GM12878 (cell line): ENCODE measurements around the gene PRADC1. TPM values are rescaled to one million over a fixed set of nuclear protein-coding genes. Genes with fewer than 3 reads are reported as not detected.

ENCODE experiments used
- BCL11A ChIP-seq: IDR thresholded peaks from 2 replicates; pipeline ENCODE4 v1.6.1; 2011; ENCODE audit warnings: low read depth, low read length
- BRCA1 ChIP-seq: IDR thresholded peaks from 2 replicates; pipeline ENCODE4 v1.6.1; 2011; ENCODE audit warnings: low read depth, low read length, improper control_type of control experiment
- CBX3 ChIP-seq: fragments of 200-600 bp; sonication (generic); IDR thresholded peaks from 2 replicates; pipeline ENCODE4 v1.6.1; 2016; ENCODE audit warnings: low read depth, borderline replicate concordance
- EED ChIP-seq: sonication (generic); IDR thresholded peaks from 2 replicates; pipeline ENCODE4 v1.6.1; 2016; ENCODE audit warnings: antibody characterized with exemption, low read depth
- EGR1 ChIP-seq, 2 experiments: IDR thresholded peaks; 1 replicate in 1 of 2; 2 replicates in 1 of 2; pipeline ENCODE4 v1.6.1; 2011 to 2012; ENCODE audit warnings: low read depth in 2 of 2, low read length in 2 of 2, borderline replicate concordance in 1 of 2, mild to moderate bottlenecking in 1 of 2, moderate library complexity in 1 of 2
- IKZF1 ChIP-seq: fragments of 450-650 bp; conservative IDR thresholded peaks from 2 replicates; pipeline ENCODE4 v1.6.1; 2017; ENCODE audit warnings: antibody characterized with exemption, mild to moderate bottlenecking
- LARP7 ChIP-seq: fragments of 450-650 bp; IDR thresholded peaks from 2 replicates; pipeline ENCODE4 v1.6.1; 2017; ENCODE audit warnings: mild to moderate bottlenecking
- MEF2A ChIP-seq: IDR thresholded peaks from 2 replicates; pipeline ENCODE4 v1.6.1; 2011; ENCODE audit warnings: low read depth, mild to moderate bottlenecking, low read length, moderate library complexity; ENCODE audit not compliant: insufficient read depth
- MTA3 ChIP-seq: IDR thresholded peaks from 2 replicates; pipeline ENCODE4 v1.6.1; 2012; ENCODE audit warnings: low read length, inconsistent platforms, borderline replicate concordance
- MXI1 ChIP-seq: fragments of 150-350 bp; IDR thresholded peaks from 2 replicates; pipeline ENCODE4 v1.6.1; 2011; ENCODE audit warnings: low read depth, mild to moderate bottlenecking, inconsistent platforms, low read length, improper control_type of control experiment
- NR2C2 ChIP-seq: IDR thresholded peaks from 2 replicates; pipeline ENCODE4 v1.6.1; 2011; ENCODE audit warnings: borderline replicate concordance, low read depth; ENCODE audit not compliant: control insufficient read depth, insufficient read length
- RUNX3 ChIP-seq: IDR thresholded peaks from 2 replicates; pipeline ENCODE4 v1.6.1; 2012; ENCODE audit warnings: low read length, inconsistent platforms
- SMARCA5 ChIP-seq: fragments of 450-650 bp; IDR thresholded peaks from 2 replicates; pipeline ENCODE4 v1.6.1; 2017; ENCODE audit warnings: mild to moderate bottlenecking
- YY1 ChIP-seq: IDR thresholded peaks from 2 replicates; pipeline ENCODE4 v1.6.1; 2011; ENCODE audit warnings: low read depth, mild to moderate bottlenecking, low read length
- ZNF207 ChIP-seq: fragments of 450-650 bp; IDR thresholded peaks from 2 replicates; pipeline ENCODE4 v1.6.1; 2014; ENCODE audit warnings: antibody characterized with exemption, mild to moderate bottlenecking, borderline replicate concordance
- ZNF24 ChIP-seq: fragments of 450-650 bp; IDR thresholded peaks from 2 replicates; pipeline ENCODE4 v1.6.1; 2017; ENCODE audit warnings: antibody characterized with exemption, mild to moderate bottlenecking
- polyA plus RNA-seq, 11 experiments: library from polyadenylated mRNA; depleted of rRNA in 4 of 11; unstranded in 6 of 11; stranded (reverse) in 5 of 11; fragments of >200 nt; fragmentation: Nextera tagmentation in 4 of 11; fragmentation: Illumina TruSeq in 1 of 11; extraction: Ambion mirVana in 4 of 11; extraction: Trizol in 1 of 11; gene quantifications; 1 replicate in 1 of 11; 2 replicates in 10 of 11; pipeline versions ENCODE4 v1.2.1 to v1.2.3, GENCODE V29; 2011 to 2016; ENCODE audit warnings: inconsistent platforms in 2 of 11, missing spikeins in 2 of 11, low read depth in 1 of 11
- total RNA-seq, 4 experiments: library from RNA; depleted of rRNA in 3 of 4; stranded (reverse); fragments of >200 nt in 3 of 4; fragmentation: Illumina TruSeq in 1 of 4; extraction: Trizol in 1 of 4; gene quantifications; 2 replicates each; pipeline versions ENCODE4 v1.2.1 to v1.2.3, GENCODE V29; 2013 to 2021
- TF ChIP-seq, protein P1 (sequence below): fragments of 450-650 bp; IDR thresholded peaks from 2 replicates; pipeline ENCODE4 v1.6.1; 2014; ENCODE audit warnings: mild to moderate bottlenecking
- TF ChIP-seq, protein P2 (sequence below): IDR thresholded peaks from 2 replicates; pipeline ENCODE4 v1.6.1; 2011; ENCODE audit warnings: low read depth, mild to moderate bottlenecking, low read length, moderate library complexity, borderline replicate concordance; ENCODE audit errors: extremely low read depth
- TF ChIP-seq, protein P3 (sequence below): IDR thresholded peaks from 2 replicates; pipeline ENCODE4 v1.6.1; 2012; ENCODE audit warnings: low read depth, low read length, improper control_type of control experiment
- TF ChIP-seq, protein P4 (sequence below): fragments of 150-350 bp; IDR thresholded peaks from 2 replicates; pipeline ENCODE4 v1.6.1; 2016; ENCODE audit warnings: low read depth, low read length
- TF ChIP-seq, protein P5 (sequence below): fragments of 450-650 bp; IDR thresholded peaks from 2 replicates; pipeline ENCODE4 v1.6.1; 2016; ENCODE audit warnings: mild to moderate bottlenecking

PRADC1 gene
- total and polyA plus RNA-seq, 10 of the 15 experiments (the other 5 are each of a cell fraction or from before 2014, with no cell fraction given), result 3.7 to 39.0 (median 13.8) TPM

DNA sequence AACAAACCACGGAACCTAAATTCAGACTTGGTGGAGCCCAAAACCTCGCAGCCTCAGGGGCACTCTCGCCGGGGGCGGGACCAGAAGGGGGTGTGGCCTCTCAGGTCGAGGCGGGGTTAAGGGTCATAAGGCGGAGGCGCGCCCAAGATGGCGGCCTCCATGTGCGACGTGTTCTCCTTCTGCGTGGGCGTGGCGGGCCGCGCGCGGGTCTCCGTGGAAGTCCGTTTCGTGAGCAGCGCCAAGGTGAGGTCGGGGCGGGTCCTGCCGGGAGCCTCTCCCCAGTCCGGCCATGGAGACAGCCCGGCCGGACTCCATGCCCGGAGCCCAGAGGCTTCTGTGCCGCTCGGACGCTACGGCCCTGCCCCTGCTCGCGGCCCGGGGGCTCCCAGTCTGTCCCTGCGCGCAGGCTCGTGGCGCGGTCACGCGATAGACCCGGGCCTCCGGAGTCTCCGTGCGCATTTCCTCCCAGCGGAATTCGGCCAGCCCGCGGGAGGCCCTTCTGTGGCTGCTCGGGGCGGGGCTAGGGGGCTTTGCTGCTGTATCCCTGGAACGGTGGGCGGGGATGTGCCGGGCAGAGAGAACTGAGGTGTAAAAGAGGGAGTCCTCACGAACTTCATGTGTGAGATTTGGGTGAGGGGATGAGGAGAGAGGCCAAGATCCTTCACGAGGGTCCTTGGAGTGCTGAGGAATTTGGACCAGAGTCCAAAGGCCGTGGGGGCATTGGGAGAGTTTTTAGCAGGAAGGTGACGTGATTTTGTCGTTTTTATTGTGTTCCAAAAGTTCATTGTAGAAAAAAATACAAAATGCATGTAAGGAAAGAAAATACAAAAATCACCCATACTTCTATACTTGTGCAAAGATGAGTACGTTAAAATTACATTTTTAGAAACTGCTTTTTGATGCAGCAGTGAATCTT lies 18.7 kb downstream of the PRADC1 start, which contains the start of gene SMYD5 (continued):
- TF ChIP-seq, protein P1, sequence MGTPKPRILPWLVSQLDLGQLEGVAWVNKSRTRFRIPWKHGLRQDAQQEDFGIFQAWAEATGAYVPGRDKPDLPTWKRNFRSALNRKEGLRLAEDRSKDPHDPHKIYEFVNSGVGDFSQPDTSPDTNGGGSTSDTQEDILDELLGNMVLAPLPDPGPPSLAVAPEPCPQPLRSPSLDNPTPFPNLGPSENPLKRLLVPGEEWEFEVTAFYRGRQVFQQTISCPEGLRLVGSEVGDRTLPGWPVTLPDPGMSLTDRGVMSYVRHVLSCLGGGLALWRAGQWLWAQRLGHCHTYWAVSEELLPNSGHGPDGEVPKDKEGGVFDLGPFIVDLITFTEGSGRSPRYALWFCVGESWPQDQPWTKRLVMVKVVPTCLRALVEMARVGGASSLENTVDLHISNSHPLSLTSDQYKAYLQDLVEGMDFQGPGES, result no peak
- TF ChIP-seq, protein P2, sequence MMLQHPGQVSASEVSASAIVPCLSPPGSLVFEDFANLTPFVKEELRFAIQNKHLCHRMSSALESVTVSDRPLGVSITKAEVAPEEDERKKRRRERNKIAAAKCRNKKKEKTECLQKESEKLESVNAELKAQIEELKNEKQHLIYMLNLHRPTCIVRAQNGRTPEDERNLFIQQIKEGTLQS, result no peak
- TF ChIP-seq LARP7 (peak; percentile 92), MEF2A (no peak), RUNX3 (no peak), IKZF1 (peak; percentile 87), NR2C2 (peak; percentile 73), ZNF24 (no peak), BCL11A (no peak), MTA3 (no peak), SMARCA5 (no peak; the same call in 1 of the 2 replicates), ZNF207 (0 out of 2 replicates have a peak, but pooled peaks have one; percentile 54), MXI1 (peak; percentile 98), YY1 (peak; percentile 99), CBX3 (no peak), EED (no peak), EGR1 (IDR thresholded peaks at IDR 0.05; ENCODE audit: borderline replicate concordance in 1 of 2, low read depth in 2 of 2, low read length in 2 of 2) (peak; percentile 52 to 96), BRCA1 (no peak)
- TF ChIP-seq, protein P3, sequence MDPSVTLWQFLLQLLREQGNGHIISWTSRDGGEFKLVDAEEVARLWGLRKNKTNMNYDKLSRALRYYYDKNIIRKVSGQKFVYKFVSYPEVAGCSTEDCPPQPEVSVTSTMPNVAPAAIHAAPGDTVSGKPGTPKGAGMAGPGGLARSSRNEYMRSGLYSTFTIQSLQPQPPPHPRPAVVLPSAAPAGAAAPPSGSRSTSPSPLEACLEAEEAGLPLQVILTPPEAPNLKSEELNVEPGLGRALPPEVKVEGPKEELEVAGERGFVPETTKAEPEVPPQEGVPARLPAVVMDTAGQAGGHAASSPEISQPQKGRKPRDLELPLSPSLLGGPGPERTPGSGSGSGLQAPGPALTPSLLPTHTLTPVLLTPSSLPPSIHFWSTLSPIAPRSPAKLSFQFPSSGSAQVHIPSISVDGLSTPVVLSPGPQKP, result no peak
- TF ChIP-seq, protein P4, sequence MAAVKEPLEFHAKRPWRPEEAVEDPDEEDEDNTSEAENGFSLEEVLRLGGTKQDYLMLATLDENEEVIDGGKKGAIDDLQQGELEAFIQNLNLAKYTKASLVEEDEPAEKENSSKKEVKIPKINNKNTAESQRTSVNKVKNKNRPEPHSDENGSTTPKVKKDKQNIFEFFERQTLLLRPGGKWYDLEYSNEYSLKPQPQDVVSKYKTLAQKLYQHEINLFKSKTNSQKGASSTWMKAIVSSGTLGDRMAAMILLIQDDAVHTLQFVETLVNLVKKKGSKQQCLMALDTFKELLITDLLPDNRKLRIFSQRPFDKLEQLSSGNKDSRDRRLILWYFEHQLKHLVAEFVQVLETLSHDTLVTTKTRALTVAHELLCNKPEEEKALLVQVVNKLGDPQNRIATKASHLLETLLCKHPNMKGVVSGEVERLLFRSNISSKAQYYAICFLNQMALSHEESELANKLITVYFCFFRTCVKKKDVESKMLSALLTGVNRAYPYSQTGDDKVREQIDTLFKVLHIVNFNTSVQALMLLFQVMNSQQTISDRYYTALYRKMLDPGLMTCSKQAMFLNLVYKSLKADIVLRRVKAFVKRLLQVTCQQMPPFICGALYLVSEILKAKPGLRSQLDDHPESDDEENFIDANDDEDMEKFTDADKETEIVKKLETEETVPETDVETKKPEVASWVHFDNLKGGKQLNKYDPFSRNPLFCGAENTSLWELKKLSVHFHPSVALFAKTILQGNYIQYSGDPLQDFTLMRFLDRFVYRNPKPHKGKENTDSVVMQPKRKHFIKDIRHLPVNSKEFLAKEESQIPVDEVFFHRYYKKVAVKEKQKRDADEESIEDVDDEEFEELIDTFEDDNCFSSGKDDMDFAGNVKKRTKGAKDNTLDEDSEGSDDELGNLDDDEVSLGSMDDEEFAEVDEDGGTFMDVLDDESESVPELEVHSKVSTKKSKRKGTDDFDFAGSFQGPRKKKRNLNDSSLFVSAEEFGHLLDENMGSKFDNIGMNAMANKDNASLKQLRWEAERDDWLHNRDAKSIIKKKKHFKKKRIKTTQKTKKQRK, result no peak
- TF ChIP-seq, protein P5, sequence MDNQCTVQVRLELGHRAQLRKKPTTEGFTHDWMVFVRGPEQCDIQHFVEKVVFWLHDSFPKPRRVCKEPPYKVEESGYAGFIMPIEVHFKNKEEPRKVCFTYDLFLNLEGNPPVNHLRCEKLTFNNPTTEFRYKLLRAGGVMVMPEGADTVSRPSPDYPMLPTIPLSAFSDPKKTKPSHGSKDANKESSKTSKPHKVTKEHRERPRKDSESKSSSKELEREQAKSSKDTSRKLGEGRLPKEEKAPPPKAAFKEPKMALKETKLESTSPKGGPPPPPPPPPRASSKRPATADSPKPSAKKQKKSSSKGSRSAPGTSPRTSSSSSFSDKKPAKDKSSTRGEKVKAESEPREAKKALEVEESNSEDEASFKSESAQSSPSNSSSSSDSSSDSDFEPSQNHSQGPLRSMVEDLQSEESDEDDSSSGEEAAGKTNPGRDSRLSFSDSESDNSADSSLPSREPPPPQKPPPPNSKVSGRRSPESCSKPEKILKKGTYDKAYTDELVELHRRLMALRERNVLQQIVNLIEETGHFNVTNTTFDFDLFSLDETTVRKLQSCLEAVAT, result no peak; the same call in 1 of the 2 replicates
